Right lobe of liver (tissue), 4 donors: Measurements from ENCODE around the gene IL15.

Source experiments
- POLR2A ChIP-seq: fragments of 450-650 bp; IDR thresholded peaks from one replicate; pipeline ENCODE4 v1.6.1; 2017; ENCODE audit warnings: antibody characterized with exemption, mild to moderate bottlenecking
- TF ChIP-seq, protein P1 (sequence below), 4 donors: fragments of 200-600 bp in 3 of 4; fragments of 450-650 bp in 1 of 4; IDR thresholded peaks; one replicate each; pipeline versions ENCODE4 v1.5.1 to v1.8.0; 2016 to 2022; ENCODE audit warnings: antibody characterized with exemption in 4 of 4, mild to moderate bottlenecking in 2 of 4
- donor health status: DM: no; HTN: no; CAD: no.
- donor health status: DM: no; HTN: no; CAD: no.
- donor health status: DM: no; HTN: yes; CAD: no.

DNA sequence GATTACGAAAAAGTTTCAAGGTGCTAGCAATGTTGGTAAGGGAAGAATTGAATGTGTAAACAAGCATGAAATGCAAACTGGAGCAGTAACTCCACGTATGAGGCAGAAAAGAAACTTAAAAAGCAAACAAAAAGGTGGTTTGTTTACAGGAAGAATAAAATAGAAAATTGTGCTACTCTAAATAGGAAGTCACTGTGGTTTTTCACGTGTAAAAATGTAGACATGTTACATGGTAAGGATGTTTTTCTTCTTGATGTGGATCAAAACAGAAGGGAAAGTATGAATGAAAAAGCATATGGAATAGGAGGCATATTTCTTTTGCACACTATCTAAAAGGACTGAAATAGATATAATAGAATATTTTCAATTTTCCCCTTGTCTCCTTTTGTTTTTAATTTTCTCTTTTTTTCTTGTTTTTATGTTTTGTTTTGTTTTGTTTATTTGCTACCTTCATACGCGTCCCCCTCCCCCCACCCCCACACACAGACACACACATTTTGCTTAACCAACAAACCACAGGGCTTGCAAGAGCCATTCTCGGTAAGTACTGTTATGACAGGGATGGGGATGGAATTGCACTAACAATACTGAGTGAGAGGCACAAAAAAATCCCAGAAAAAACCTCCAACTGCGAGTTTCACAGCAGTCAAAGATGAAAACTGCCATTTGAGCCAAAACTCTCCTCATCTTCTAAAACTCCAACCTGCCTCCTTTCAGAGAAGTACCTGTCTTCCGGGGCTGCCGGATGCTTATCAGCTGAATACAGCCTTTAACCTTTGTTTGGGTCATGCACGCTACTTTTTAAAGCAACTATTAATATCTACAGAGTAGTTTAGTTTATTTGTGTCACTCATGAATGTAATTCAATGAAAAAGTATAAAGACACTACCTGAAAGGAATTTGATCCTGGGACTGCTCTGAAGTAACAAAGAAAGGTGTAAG is 135.8 kb downstream of the IL15 start:
- TF ChIP-seq, protein P1, sequence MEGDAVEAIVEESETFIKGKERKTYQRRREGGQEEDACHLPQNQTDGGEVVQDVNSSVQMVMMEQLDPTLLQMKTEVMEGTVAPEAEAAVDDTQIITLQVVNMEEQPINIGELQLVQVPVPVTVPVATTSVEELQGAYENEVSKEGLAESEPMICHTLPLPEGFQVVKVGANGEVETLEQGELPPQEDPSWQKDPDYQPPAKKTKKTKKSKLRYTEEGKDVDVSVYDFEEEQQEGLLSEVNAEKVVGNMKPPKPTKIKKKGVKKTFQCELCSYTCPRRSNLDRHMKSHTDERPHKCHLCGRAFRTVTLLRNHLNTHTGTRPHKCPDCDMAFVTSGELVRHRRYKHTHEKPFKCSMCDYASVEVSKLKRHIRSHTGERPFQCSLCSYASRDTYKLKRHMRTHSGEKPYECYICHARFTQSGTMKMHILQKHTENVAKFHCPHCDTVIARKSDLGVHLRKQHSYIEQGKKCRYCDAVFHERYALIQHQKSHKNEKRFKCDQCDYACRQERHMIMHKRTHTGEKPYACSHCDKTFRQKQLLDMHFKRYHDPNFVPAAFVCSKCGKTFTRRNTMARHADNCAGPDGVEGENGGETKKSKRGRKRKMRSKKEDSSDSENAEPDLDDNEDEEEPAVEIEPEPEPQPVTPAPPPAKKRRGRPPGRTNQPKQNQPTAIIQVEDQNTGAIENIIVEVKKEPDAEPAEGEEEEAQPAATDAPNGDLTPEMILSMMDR (IDR thresholded peaks at IDR 0.05): no peak
- no peak for TF ChIP-seq POLR2A
